ENCODE measurements around the gene PXYLP1. TPM values are rescaled to one million over a fixed set of nuclear protein-coding genes. Genes with fewer than 3 reads are reported as not detected.

PXYLP1 gene
- total RNA-seq, 2 donors from 2014 or later = 37.7 to 53.6 TPM

DNA sequence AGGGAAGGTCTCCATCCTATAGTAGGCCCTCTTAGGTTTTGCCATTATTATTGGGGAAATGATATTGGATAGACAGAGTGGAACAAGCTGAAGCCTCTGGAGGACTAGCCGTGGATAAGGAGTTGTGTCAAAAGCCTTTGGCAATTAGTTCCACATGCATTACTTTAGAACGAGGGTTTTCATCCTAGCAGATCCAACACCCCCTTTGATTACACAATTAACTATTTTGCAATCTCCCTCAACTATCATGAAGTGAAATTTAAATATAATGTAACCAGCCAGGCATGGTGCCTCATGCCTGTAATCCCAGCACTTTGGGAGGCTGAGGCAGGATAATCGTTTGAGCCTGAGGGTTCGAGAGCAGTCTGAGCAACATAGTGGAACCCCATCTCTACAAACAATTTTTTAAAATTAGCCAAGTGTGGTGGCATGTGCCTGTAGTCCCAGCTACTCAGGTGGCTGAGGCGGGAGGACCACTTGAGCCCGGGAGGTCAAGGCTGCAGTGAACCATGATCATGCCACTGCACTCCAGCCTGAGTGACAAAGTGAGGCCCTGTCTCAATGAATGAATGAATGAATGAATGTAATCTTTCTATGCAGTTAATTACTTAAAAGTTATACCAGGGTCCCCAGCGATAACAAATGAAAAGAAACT, 56.8 kb downstream of the PXYLP1 start:
- Mint-ChIP-seq H3K4me3 (no peak overlapping the region), H3K4me1 (no peaks in the 10 kb centered on the region), H3K27me3 (ENCODE audit: insufficient read depth) (no peaks in the 10 kb centered on the region), H3K36me3 (ENCODE audit: low read depth) (peaks cover 53% of the 10 kb centered on the region), H3K9me3 (no peaks in the 10 kb centered on the region), H3K27ac (no peak overlapping the region)
- TF ChIP-seq, protein P1, sequence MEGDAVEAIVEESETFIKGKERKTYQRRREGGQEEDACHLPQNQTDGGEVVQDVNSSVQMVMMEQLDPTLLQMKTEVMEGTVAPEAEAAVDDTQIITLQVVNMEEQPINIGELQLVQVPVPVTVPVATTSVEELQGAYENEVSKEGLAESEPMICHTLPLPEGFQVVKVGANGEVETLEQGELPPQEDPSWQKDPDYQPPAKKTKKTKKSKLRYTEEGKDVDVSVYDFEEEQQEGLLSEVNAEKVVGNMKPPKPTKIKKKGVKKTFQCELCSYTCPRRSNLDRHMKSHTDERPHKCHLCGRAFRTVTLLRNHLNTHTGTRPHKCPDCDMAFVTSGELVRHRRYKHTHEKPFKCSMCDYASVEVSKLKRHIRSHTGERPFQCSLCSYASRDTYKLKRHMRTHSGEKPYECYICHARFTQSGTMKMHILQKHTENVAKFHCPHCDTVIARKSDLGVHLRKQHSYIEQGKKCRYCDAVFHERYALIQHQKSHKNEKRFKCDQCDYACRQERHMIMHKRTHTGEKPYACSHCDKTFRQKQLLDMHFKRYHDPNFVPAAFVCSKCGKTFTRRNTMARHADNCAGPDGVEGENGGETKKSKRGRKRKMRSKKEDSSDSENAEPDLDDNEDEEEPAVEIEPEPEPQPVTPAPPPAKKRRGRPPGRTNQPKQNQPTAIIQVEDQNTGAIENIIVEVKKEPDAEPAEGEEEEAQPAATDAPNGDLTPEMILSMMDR (conservative IDR thresholded peaks at IDR 0.05) = no peak
- H3K27me3 ChIP-seq (ENCODE audit: control insufficient read depth, insufficient read depth, low read length, poor library complexity, severe bottlenecking) = no peaks in the 10 kb centered on the region
- H3K36me3 ChIP-seq (ENCODE audit: control insufficient read depth, insufficient read depth, low read length) = peaks cover 69% of the 10 kb centered on the region
- WGBS, 2 experiments (ENCODE audit: insufficient coverage in 1 of 2, insufficient read length in 1 of 2) = 79 to 88% methylated on average over 2 to 6 of the region's 7 CpGs
- H3K4me3 ChIP-seq (ENCODE audit: low read length) = no peak overlapping the region
- H3K4me1 ChIP-seq (ENCODE audit: control insufficient read depth, insufficient read depth, low read length) = no peaks in the 10 kb centered on the region
- DNase-seq = no peak
- no peaks in the 10 kb centered on the region for H3K9me3 ChIP-seq (ENCODE audit: control insufficient read depth, low read length)
- no peak overlapping the region for H3K27ac ChIP-seq (ENCODE audit: low read depth, low read length)
- no peak overlapping the region for H3K9ac ChIP-seq (ENCODE audit: extremely low read depth, low read length, poor library complexity, severe bottlenecking)

DNA sequence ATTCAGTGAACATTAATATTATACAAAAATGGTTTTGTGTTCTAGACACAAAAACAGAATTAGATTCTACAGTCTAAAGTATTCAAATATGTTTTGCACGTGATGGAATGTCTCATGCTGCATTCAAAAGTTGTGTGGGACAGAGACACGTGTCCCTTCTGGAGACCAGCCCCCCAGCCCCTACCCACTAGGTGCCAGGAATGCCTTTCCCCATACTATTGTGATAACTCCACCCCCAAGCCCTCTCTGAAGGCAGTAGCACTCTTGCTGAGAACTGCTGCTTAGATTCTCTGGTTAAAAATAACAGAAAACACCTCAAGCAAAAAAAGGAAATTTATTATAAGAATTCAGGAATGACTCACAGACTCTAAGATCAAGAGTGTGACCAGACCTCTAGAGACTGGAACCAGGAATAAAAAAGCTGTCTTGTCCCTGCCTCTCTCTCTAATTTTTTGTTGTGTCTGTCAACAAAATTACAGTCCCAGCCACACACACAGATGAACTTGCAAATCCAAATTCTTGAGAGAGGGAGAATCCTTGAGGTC, 57.7 kb downstream of the PXYLP1 start:
- H3K27me3 ChIP-seq (ENCODE audit: control insufficient read depth, insufficient read depth, low read length, poor library complexity, severe bottlenecking) = no peaks in the 10 kb centered on the region
- Mint-ChIP-seq H3K4me3 (no peak overlapping the region), H3K4me1 (no peaks in the 10 kb centered on the region), H3K27me3 (ENCODE audit: insufficient read depth) (no peaks in the 10 kb centered on the region), H3K36me3 (ENCODE audit: low read depth) (peaks cover 50% of the 10 kb centered on the region), H3K27ac (no peak overlapping the region), H3K9me3 (no peaks in the 10 kb centered on the region)
- peaks cover 66% of the 10 kb centered on the region for H3K36me3 ChIP-seq (ENCODE audit: control insufficient read depth, insufficient read depth, low read length)
- no peak overlapping the region for H3K27ac ChIP-seq (ENCODE audit: low read depth, low read length)
- TF ChIP-seq, protein P1 (conservative IDR thresholded peaks at IDR 0.05) = no peak
- H3K4me3 ChIP-seq (ENCODE audit: low read length) = no peak overlapping the region
- no peaks in the 10 kb centered on the region for H3K4me1 ChIP-seq (ENCODE audit: control insufficient read depth, insufficient read depth, low read length)
- 89% methylated on average over 2 of the region's 2 CpGs; no CpG with 5 or more reads in 1 of the 2 experiments for WGBS, 2 experiments (ENCODE audit: insufficient coverage in 1 of 2, insufficient read length in 1 of 2)
- DNase-seq = no peak
- no peak overlapping the region for H3K9ac ChIP-seq (ENCODE audit: extremely low read depth, low read length, poor library complexity, severe bottlenecking)
- H3K9me3 ChIP-seq (ENCODE audit: control insufficient read depth, low read length) = no peaks in the 10 kb centered on the region

DNA sequence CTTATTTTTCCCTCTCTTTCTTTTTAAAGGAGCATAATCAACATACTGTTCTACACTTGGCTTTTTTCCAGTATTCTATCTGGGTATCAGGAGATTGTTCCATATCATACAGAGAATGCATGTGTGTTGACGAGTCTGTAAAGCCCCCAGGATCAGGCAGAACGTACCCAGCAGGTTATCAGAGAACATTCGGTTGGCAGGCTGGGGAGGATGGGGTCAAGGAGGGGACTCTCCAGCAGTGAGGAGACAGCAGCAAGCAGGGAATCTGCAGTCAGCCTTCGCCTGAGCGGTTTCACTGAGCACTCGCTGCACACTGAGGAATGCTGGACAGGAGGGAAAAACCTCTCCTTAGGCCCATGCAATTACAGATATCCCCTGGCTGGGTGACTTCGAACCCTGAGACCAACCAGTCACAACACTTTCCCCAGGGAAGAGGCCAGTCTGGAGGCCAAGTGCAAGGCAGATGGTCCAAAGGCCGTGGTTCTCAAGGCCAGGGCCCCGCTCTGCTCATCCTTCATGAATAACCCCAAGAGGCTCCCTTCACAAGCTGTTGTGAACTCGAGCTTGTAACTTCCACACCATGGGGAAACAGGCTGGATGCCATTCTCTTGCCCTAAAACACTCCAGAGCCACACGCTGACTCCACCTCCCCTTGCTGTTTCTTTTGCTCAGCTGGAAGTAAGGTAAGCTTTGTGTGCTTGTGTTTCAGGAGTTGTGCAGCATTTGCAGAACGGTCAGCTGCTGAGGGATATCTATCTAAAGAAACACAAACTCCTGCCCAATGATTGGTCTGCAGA, 60.1 kb downstream of the PXYLP1 start:
- 88 to 89% methylated on average over 10 to 12 of the region's 12 CpGs for WGBS, 2 experiments (ENCODE audit: insufficient coverage in 1 of 2, insufficient read length in 1 of 2)
- Histone ChIP-seq H3K4me3 (ENCODE audit: low read length) (no peak overlapping the region), H3K9ac (ENCODE audit: extremely low read depth, low read length, poor library complexity, severe bottlenecking) (no peak overlapping the region), H3K27ac (ENCODE audit: low read depth, low read length) (no peak overlapping the region), H3K4me1 (ENCODE audit: control insufficient read depth, insufficient read depth, low read length) (no peaks in the 10 kb centered on the region), H3K9me3 (ENCODE audit: control insufficient read depth, low read length) (no peaks in the 10 kb centered on the region), H3K36me3 (ENCODE audit: control insufficient read depth, insufficient read depth, low read length) (peaks cover 54% of the 10 kb centered on the region), H3K27me3 (ENCODE audit: control insufficient read depth, insufficient read depth, low read length, poor library complexity, severe bottlenecking) (no peaks in the 10 kb centered on the region)
- TF ChIP-seq, protein P1 (conservative IDR thresholded peaks at IDR 0.05) = no peak
- peaks cover 8% of the 10 kb centered on the region for H3K9me3 Mint-ChIP-seq
- DNase-seq = no peak
- H3K36me3 Mint-ChIP-seq (ENCODE audit: low read depth) = peaks cover 51% of the 10 kb centered on the region
- H3K27me3 Mint-ChIP-seq (ENCODE audit: insufficient read depth) = no peaks in the 10 kb centered on the region
- H3K4me1 Mint-ChIP-seq = no peaks in the 10 kb centered on the region
- no peak overlapping the region for H3K4me3 Mint-ChIP-seq
- no peak overlapping the region for H3K27ac Mint-ChIP-seq

Measured in endodermal cell (in vitro differentiated cells).